Stimulated activated CD8-positive, alpha-beta memory T cell treated with anti-CD3 and anti-CD28 coated beads, Interleukin-4, amount 100 ng/mL, for 1 hour (primary cell): ENCODE data around the gene ANGPT4.

Source experiments
- DNase-seq, 2 donors: peaks; one replicate each; pipeline ENCODE4 v3.0.0-alpha.2; 2020; ENCODE audit warnings: low read depth in 2 of 2, low spot score in 1 of 2

Gene ANGPT4

GRCh38 chr20:916125-916799, at the start of gene ANGPT4:
TSS of gene ANGPT4 (minus strand) at chr20:916334. CDS start at chr20:916214, 120 bp downstream.
- no peak for DNase-seq

GRCh38 chr20:963795-964194, 47.7 kb upstream of the ANGPT4 start:
- DNase-seq: no peak

GRCh38 chr20:962683-963082, 46.5 kb upstream of the ANGPT4 start:
- DNase-seq: no peak

- no peak for DNase-seq
These were observed 46.1 kb upstream of the ANGPT4 start for GRCh38 chr20:962223-962622.

GRCh38 chr20:961768-962167, 45.6 kb upstream of the ANGPT4 start:
- no peak for DNase-seq

- DNase-seq: no peak
These were observed 44.0 kb upstream of the ANGPT4 start for GRCh38 chr20:959996-960615.

- DNase-seq: no peak
These were observed 43.0 kb upstream of the ANGPT4 start for GRCh38 chr20:958936-959815.

- no peak for DNase-seq
These were observed 41.4 kb upstream of the ANGPT4 start for GRCh38 chr20:957544-957943.

GRCh38 chr20:956330-956951, 40.3 kb upstream of the ANGPT4 start:
- DNase-seq: peak; percentile 47 to 55

- DNase-seq: no peak
These were observed 39.5 kb upstream of the ANGPT4 start for GRCh38 chr20:955656-956055.

GRCh38 chr20:955111-955510, 39.0 kb upstream of the ANGPT4 start:
- no peak for DNase-seq

- DNase-seq: no peak
These were observed 37.6 kb upstream of the ANGPT4 start for GRCh38 chr20:953742-954141.

GRCh38 chr20:952196-952795, 36.2 kb upstream of the ANGPT4 start:
- no peak for DNase-seq

GRCh38 chr20:951384-952169, 35.4 kb upstream of the ANGPT4 start:
- DNase-seq: no peak

GRCh38 chr20:949717-950116, 33.6 kb upstream of the ANGPT4 start:
- no peak for DNase-seq

- no peak for DNase-seq
These were observed 30.7 kb upstream of the ANGPT4 start for GRCh38 chr20:946826-947225.

GRCh38 chr20:945841-946240, 29.7 kb upstream of the ANGPT4 start:
- no peak for DNase-seq

- DNase-seq: no peak
These were observed 28.8 kb upstream of the ANGPT4 start for GRCh38 chr20:944774-945410.

GRCh38 chr20:944148-944547, 28.0 kb upstream of the ANGPT4 start:
- DNase-seq: no peak

- DNase-seq: no peak
These were observed 26.5 kb upstream of the ANGPT4 start for GRCh38 chr20:942611-943010.
